ENCODE measurements around the gene BRF1. TPM values are rescaled to one million over a fixed set of nuclear protein-coding genes. Genes with fewer than 3 reads are reported as not detected.
"Not testable (repeated sequence)": the region's sequence is repeated elsewhere in the genome, so short reads cannot be mapped to it uniquely, and the experiment has no call there.

Gene BRF1
- total RNA-seq, 2 experiments from 2014 or later = 25.5 to 27.4 TPM

- Mint-ChIP-seq H3K4me1 (ENCODE audit: low read depth) (no peaks in the 10 kb centered on the region), H3K9me3 (no peaks in the 10 kb centered on the region), H3K4me3 (no peak overlapping the region), H3K36me3 (no peaks in the 10 kb centered on the region), H3K27ac (no peak overlapping the region), H3K27me3 (no peaks in the 10 kb centered on the region)
- ChIA-PET CTCF (interaction anchor here (0.6 kb wide), 1 partner anchor 178 kb away, joined by 5 read pairs; no protein-coding TSS in a partner anchor), POLR2A (no interaction called here)
- no peak for DNase-seq
- intact Hi-C loops (cut with micrococcal nuclease) = no loop called here
Measured at GRCh38 chr14:105337433-105337832, 36.6 kb upstream of the BRF1 start.

GRCh38 chr14:105336477-105337287 lies 35.9 kb upstream of the BRF1 start:
- DNase-seq = no peak
- intact Hi-C loops (cut with micrococcal nuclease) = no loop called here
- Mint-ChIP-seq H3K4me3 (no peak overlapping the region), H3K36me3 (no peaks in the 10 kb centered on the region), H3K27ac (no peak overlapping the region), H3K27me3 (no peaks in the 10 kb centered on the region), H3K4me1 (ENCODE audit: low read depth) (peaks cover 4% of the 10 kb centered on the region), H3K9me3 (no peaks in the 10 kb centered on the region)
- ChIA-PET POLR2A (no interaction called here), CTCF (interaction anchor here (0.6 kb wide), 1 partner anchor 177 kb away, joined by 5 read pairs; no protein-coding TSS in a partner anchor)

GRCh38 chr14:105335735-105336476 lies 35.1 kb upstream of the BRF1 start:
- Mint-ChIP-seq H3K36me3 (no peaks in the 10 kb centered on the region), H3K27ac (no peak overlapping the region), H3K27me3 (no peaks in the 10 kb centered on the region), H3K4me3 (no peak overlapping the region), H3K4me1 (ENCODE audit: low read depth) (peaks cover 10% of the 10 kb centered on the region), H3K9me3 (no peaks in the 10 kb centered on the region)
- ChIA-PET CTCF (no interaction called here), POLR2A (no interaction called here)
- DNase-seq = no peak
- intact Hi-C loops (cut with micrococcal nuclease) = no loop called here

- POLR2A ChIA-PET; H3K4me3 Mint-ChIP-seq; DNase-seq; H3K27ac Mint-ChIP-seq; H3K27me3 Mint-ChIP-seq; H3K9me3 Mint-ChIP-seq; intact Hi-C loops (cut with micrococcal nuclease); H3K36me3 Mint-ChIP-seq; CTCF ChIA-PET: not testable (repeated sequence)
- H3K4me1 Mint-ChIP-seq (ENCODE audit: low read depth) = peaks cover 16% of the 10 kb centered on the region
Measured at GRCh38 chr14:105335231-105335542, 34.4 kb upstream of the BRF1 start.

- POLR2A ChIA-PET = no interaction called here
- Mint-ChIP-seq H3K9me3 (no peaks in the 10 kb centered on the region), H3K4me1 (ENCODE audit: low read depth) (peaks cover 20% of the 10 kb centered on the region), H3K27ac (no peak overlapping the region), H3K36me3 (no peaks in the 10 kb centered on the region), H3K27me3 (no peaks in the 10 kb centered on the region), H3K4me3 (no peak overlapping the region)
- CTCF ChIA-PET = interaction anchor here (0.8 kb wide), 1 partner anchor 131 kb away, joined by 4 read pairs; no protein-coding TSS in a partner anchor
- intact Hi-C loops (cut with micrococcal nuclease) = no loop called here
- DNase-seq = no peak
Measured at GRCh38 chr14:105334383-105335230, 33.8 kb upstream of the BRF1 start.

- Mint-ChIP-seq H3K4me1 (ENCODE audit: low read depth) (peaks cover 26% of the 10 kb centered on the region), H3K36me3 (no peaks in the 10 kb centered on the region), H3K4me3 (no peak overlapping the region), H3K27me3 (no peaks in the 10 kb centered on the region), H3K9me3 (no peaks in the 10 kb centered on the region), H3K27ac (no peak overlapping the region)
- DNase-seq = no peak
- CTCF ChIA-PET = interaction anchor here (0.8 kb wide), 1 partner anchor 131 kb away, joined by 4 read pairs; no protein-coding TSS in a partner anchor
- POLR2A ChIA-PET = no interaction called here
- intact Hi-C loops (cut with micrococcal nuclease) = no loop called here
Measured at GRCh38 chr14:105333613-105334364, 33.0 kb upstream of the BRF1 start.

- intact Hi-C loops (cut with micrococcal nuclease) = no loop called here
- Mint-ChIP-seq H3K27ac (no peak overlapping the region), H3K27me3 (no peaks in the 10 kb centered on the region), H3K4me3 (no peak overlapping the region), H3K9me3 (no peaks in the 10 kb centered on the region), H3K4me1 (ENCODE audit: low read depth) (peaks cover 26% of the 10 kb centered on the region), H3K36me3 (no peaks in the 10 kb centered on the region)
- CTCF ChIA-PET = no interaction called here
- no peak for DNase-seq
- POLR2A ChIA-PET = no interaction called here
Measured at GRCh38 chr14:105333020-105333490, 32.3 kb upstream of the BRF1 start.

GRCh38 chr14:105332350-105332874 lies 31.6 kb upstream of the BRF1 start:
- Mint-ChIP-seq H3K4me3 (no peak overlapping the region), H3K27ac (no peak overlapping the region), H3K4me1 (ENCODE audit: low read depth) (peaks cover 26% of the 10 kb centered on the region), H3K9me3 (no peaks in the 10 kb centered on the region), H3K36me3 (no peaks in the 10 kb centered on the region), H3K27me3 (no peaks in the 10 kb centered on the region)
- ChIA-PET POLR2A (no interaction called here), CTCF (no interaction called here)
- no peak for DNase-seq
- intact Hi-C loops (cut with micrococcal nuclease) = no loop called here

GRCh38 chr14:105331575-105332349 lies 31.0 kb upstream of the BRF1 start:
- H3K27ac Mint-ChIP-seq = no peak overlapping the region
- DNase-seq = no peak
- intact Hi-C loops (cut with micrococcal nuclease) = no loop called here

GRCh38 chr14:105330491-105330895 lies 29.7 kb upstream of the BRF1 start:
- no peaks in the 10 kb centered on the region for H3K36me3 Mint-ChIP-seq
- H3K27me3 Mint-ChIP-seq = no peaks in the 10 kb centered on the region
- CTCF ChIA-PET = no interaction called here
- POLR2A ChIA-PET = no interaction called here
- H3K4me3 Mint-ChIP-seq = no peak overlapping the region
- peaks cover 26% of the 10 kb centered on the region for H3K4me1 Mint-ChIP-seq (ENCODE audit: low read depth)
- H3K27ac Mint-ChIP-seq = no peak overlapping the region
- peak; percentile 48 for DNase-seq
- H3K9me3 Mint-ChIP-seq = no peaks in the 10 kb centered on the region
- intact Hi-C loops (cut with micrococcal nuclease) = no loop called here

More at GRCh38 chr14:105331575-105332349, 31.0 kb upstream of the BRF1 start:
- H3K4me3 Mint-ChIP-seq = no peak overlapping the region
- ChIA-PET CTCF (no interaction called here), POLR2A (no interaction called here)
- no peaks in the 10 kb centered on the region for H3K36me3 Mint-ChIP-seq
- no peaks in the 10 kb centered on the region for H3K27me3 Mint-ChIP-seq
- no peaks in the 10 kb centered on the region for H3K9me3 Mint-ChIP-seq
- peaks cover 26% of the 10 kb centered on the region for H3K4me1 Mint-ChIP-seq (ENCODE audit: low read depth)

Measured in activated CD4-positive, alpha-beta memory T cell treated with anti-CD3 and anti-CD28 coated beads for 36 hours (primary cell).